HG02763 (cell line): ENCODE data around the gene SMIM31.

Experiments used
- ATAC-seq: cut with Tn5 transposase; IDR thresholded peaks from one replicate; pipeline ENCODE4 v1.9.1; 2021; ENCODE audit warnings: mild to moderate bottlenecking, moderate library complexity; ENCODE audit not compliant: unreplicated experiment

The SMIM31 gene

GRCh38 chr4:164753873-164754488 is at the start of gene SMIM31:
TSS of gene SMIM31 (plus strand) at chr4:164754131. CDS start at chr4:164770444, 16,313 bp downstream.
- no peak for ATAC-seq

- no peak for ATAC-seq
Measured at GRCh38 chr4:164706675-164707074, 47.3 kb upstream of the SMIM31 start.

GRCh38 chr4:164716901-164717300 is 37.0 kb upstream of the SMIM31 start:
- ATAC-seq, result no peak

- ATAC-seq, result no peak
Measured at GRCh38 chr4:164718827-164719226, 35.1 kb upstream of the SMIM31 start.

GRCh38 chr4:164725066-164725465 is 28.9 kb upstream of the SMIM31 start:
- ATAC-seq, result no peak

- ATAC-seq, result no peak
Measured at GRCh38 chr4:164730705-164731393, 23.1 kb upstream of the SMIM31 start.

GRCh38 chr4:164731827-164732474 is 22.0 kb upstream of the SMIM31 start:
- ATAC-seq, result peak; percentile 71

- ATAC-seq, result no peak
Measured at GRCh38 chr4:164734484-164734883, 19.4 kb upstream of the SMIM31 start.

GRCh38 chr4:164748375-164748774 is 5.6 kb upstream of the SMIM31 start:
- no peak for ATAC-seq

- ATAC-seq, result no peak
Measured at GRCh38 chr4:164755432-164755831, 1.5 kb downstream of the SMIM31 start.

- ATAC-seq, result no peak
Measured at GRCh38 chr4:164756686-164757085, 2.8 kb downstream of the SMIM31 start.

GRCh38 chr4:164761241-164761640 is 7.3 kb downstream of the SMIM31 start:
- ATAC-seq, result no peak

- no peak for ATAC-seq
Measured at GRCh38 chr4:164761746-164762275, 7.9 kb downstream of the SMIM31 start.

- ATAC-seq, result no peak
Measured at GRCh38 chr4:164765096-164765495, 11.2 kb downstream of the SMIM31 start.

- ATAC-seq, result no peak
Measured at GRCh38 chr4:164765833-164766232, 11.9 kb downstream of the SMIM31 start.

- ATAC-seq, result no peak
Measured at GRCh38 chr4:164768516-164768915, 14.6 kb downstream of the SMIM31 start.

- no peak for ATAC-seq
Measured at GRCh38 chr4:164770010-164770724, 16.2 kb downstream of the SMIM31 start.

- ATAC-seq, result no peak
Measured at GRCh38 chr4:164771088-164771487, 17.2 kb downstream of the SMIM31 start.

- ATAC-seq, result no peak
Measured at GRCh38 chr4:164772076-164772475, 18.1 kb downstream of the SMIM31 start.

GRCh38 chr4:164779080-164779479 is 25.1 kb downstream of the SMIM31 start:
- ATAC-seq, result no peak

GRCh38 chr4:164779811-164780216 is 25.9 kb downstream of the SMIM31 start:
- ATAC-seq, result no peak
